Heart right ventricle (tissue), 16 donors: ENCODE data around the gene CYP3A4. TPM values are rescaled to one million over a fixed set of nuclear protein-coding genes. Genes with fewer than 3 reads are reported as not detected.
"Not testable (repeated sequence)": the region's sequence is repeated elsewhere in the genome, so short reads cannot be mapped to it uniquely, and the experiment has no call there.

Experiments used
- ATAC-seq, 8 donors: fragments of 200-7000 bp; cut with Tn5 transposase; one replicate each; pipeline ENCODE4 v1.9.1; 2020; ENCODE audit warnings: mild to moderate bottlenecking in 8 of 8, moderate library complexity in 8 of 8, moderate number of reproducible peaks in 1 of 8
- DNase-seq, 2 donors: peaks; one replicate each; pipeline ENCODE4 v3.0.0-alpha.2; 2020
- H3K27ac ChIP-seq, 10 donors: fragments of 200-600 bp; sonication (generic) in 2 of 10; one replicate each; pipeline versions ENCODE4 v1.5.0 to v1.8.0; 2020 to 2022; ENCODE audit warnings: mild to moderate bottlenecking in 3 of 10
- H3K27me3 ChIP-seq, 7 donors: fragments of 200-600 bp; one replicate each; pipeline ENCODE4 v1.8.0; 2021 to 2022; ENCODE audit warnings: mild to moderate bottlenecking in 2 of 7
- H3K36me3 ChIP-seq, 9 donors: fragments of 200-600 bp; sonication (generic) in 1 of 9; one replicate each; pipeline versions ENCODE4 v1.5.0 to v1.8.0; 2020 to 2022; ENCODE audit warnings: mild to moderate bottlenecking in 2 of 9
- H3K4me1 ChIP-seq, 9 donors: fragments of 200-600 bp; sonication (generic) in 1 of 9; one replicate each; pipeline versions ENCODE4 v1.5.0 to v1.8.0; 2020 to 2022; ENCODE audit warnings: mild to moderate bottlenecking in 4 of 9
- H3K4me3 ChIP-seq, 10 donors: fragments of 200-600 bp; sonication (generic) in 2 of 10; one replicate each; pipeline versions ENCODE4 v1.5.0 to v1.8.0; 2020 to 2022; ENCODE audit warnings: mild to moderate bottlenecking in 7 of 10, moderate library complexity in 2 of 10
- H3K9me3 ChIP-seq, 11 donors: fragments of 200-600 bp in 10 of 11; sonication (generic) in 2 of 11; one replicate each; pipeline versions ENCODE4 v1.5.0 to v1.8.0; 2013 to 2022; ENCODE audit warnings: mild to moderate bottlenecking in 2 of 11, control low read depth in 1 of 11, moderate library complexity in 1 of 11
- WGBS, 2 donors: extraction: QIAGEN DNeasy Blood & Tissue Kit; methylation state at CpG; one replicate each; pipeline ENCODE4 v1.1.7; 2013; ENCODE audit warnings: inconsistent platforms in 1 of 2; 5-methylcytosine and 5-hydroxymethylcytosine counted together
- intact Hi-C, 10 donors: fragments of 100-400 bp; cut with DNase I; formaldehyde crosslinking; loops; one replicate each; pipeline versions ENCODE4 v1.11.1 to v1.14.2; 2022
- polyA plus RNA-seq, 2 donors: library from polyadenylated mRNA; stranded (reverse); fragments of 200-250 nt; gene quantifications; one replicate each; pipeline ENCODE4 v1.2.3, GENCODE V29; 2013
- total RNA-seq, 10 donors: library from RNA; stranded (reverse); fragmentation: NEBNext Ultra II Directional in 3 of 10; extraction: Animal tissue kit (Norgen Biotek cat#: 25700) in 3 of 10; gene quantifications; one replicate each; pipeline versions ENCODE4 v1.2.1 to v1.2.4, GENCODE V29; 2021 to 2023
- TF ChIP-seq, protein P1 (sequence below), 9 donors: fragments of 200-600 bp; sonication (generic) in 2 of 9; IDR thresholded peaks; one replicate each; pipeline versions ENCODE4 v1.5.0 to v1.8.0; 2021 to 2022; ENCODE audit warnings: antibody characterized with exemption in 9 of 9, mild to moderate bottlenecking in 5 of 9, moderate library complexity in 1 of 9
- donor health status: Arrhythmogenic right ventricular cardiomyopathy.
- donor health status: ischemic (EF 13 %, LVEDD 7.1; RV severe dilation, severe dysfunction).
- donor health status: healthy with polysubstance abuse.
- donor health status: DM: no; HTN: yes; CAD: no.
- donor health status: DM: no; HTN: no; CAD: no.
- donor health status: ischemic (EF 25% LVEDD 6.9; RV normal size, moderate dysfunction).
- donor health status: ischemic (EF 25% LVEDD 5.7; RV mildly dilated, moderate dysfunction).
- donor health status: healthy.
- donor health status: DM: yes; HTN: yes; CAD: no.
- donor health status: Ischemic cardiomyopathy.
- donor health status: ischemic (EF 35%, LVEDD 5.7; RV mildly dilated, moderate dysfunction).
- donor health status: nonischemic (EF 11% LVEDD 7.7; RV severe dilation, severe dysfunction).
- donor health status: DM: yes; HTN: yes; CAD: no.
- donor health status: PGD.
- donor health status: ischemic (EF 29% LVEDD 5.4; RV normal size, mild dysfunction).
- donor health status: nonischemic (EF 23%, LVEDD 6.1; RV moderate dilation, normal function).

The CYP3A4 gene
- total and polyA plus RNA-seq, 12 donors, result not detected

DNA sequence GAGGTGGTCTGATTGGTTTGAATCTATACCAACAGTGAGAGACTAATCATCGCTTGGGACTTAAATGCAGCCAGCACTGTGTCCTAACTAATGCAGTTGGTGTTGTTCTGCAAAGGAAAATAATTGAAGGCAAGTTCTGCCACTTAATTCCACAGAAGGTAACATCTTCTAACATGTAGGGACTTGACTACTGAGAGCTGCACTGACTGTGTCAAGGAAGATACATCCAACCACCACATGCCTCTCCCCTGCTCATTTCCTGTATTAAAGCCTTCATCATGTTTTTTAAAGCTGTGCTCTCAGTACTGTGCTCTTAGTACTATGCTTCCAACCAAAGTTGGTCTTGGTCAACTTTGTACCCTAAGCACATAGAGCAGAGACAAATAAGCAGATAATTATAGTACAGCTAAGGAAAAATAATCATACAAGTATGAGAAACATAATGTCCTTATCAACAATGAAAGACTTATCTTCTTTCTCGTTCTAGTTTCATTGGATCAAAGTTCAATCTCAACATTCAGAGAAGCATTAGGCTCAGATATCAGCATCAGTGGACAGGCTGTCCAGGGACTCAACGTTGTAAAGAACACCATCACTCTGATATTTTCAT lies 2.8 kb upstream of the CYP3A4 start:
- no peaks in the 10 kb centered on the region for H3K9me3 ChIP-seq
- H3K4me3 ChIP-seq, result no peak overlapping the region
- no peak for DNase-seq
- H3K27me3 ChIP-seq, result peaks cover 0 to 10% (median 0%) of the 10 kb centered on the region in 7 donors
- intact Hi-C loops, result no loop called here
- H3K27ac ChIP-seq, result no peak overlapping the region
- WGBS, 2 donors, result 59 to 62% methylated on average over 3 of the region's 3 CpGs
- H3K36me3 ChIP-seq, result no peaks in the 10 kb centered on the region
- no peaks in the 10 kb centered on the region for H3K4me1 ChIP-seq
- no peak for ATAC-seq
- TF ChIP-seq, protein P1, sequence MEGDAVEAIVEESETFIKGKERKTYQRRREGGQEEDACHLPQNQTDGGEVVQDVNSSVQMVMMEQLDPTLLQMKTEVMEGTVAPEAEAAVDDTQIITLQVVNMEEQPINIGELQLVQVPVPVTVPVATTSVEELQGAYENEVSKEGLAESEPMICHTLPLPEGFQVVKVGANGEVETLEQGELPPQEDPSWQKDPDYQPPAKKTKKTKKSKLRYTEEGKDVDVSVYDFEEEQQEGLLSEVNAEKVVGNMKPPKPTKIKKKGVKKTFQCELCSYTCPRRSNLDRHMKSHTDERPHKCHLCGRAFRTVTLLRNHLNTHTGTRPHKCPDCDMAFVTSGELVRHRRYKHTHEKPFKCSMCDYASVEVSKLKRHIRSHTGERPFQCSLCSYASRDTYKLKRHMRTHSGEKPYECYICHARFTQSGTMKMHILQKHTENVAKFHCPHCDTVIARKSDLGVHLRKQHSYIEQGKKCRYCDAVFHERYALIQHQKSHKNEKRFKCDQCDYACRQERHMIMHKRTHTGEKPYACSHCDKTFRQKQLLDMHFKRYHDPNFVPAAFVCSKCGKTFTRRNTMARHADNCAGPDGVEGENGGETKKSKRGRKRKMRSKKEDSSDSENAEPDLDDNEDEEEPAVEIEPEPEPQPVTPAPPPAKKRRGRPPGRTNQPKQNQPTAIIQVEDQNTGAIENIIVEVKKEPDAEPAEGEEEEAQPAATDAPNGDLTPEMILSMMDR (IDR thresholded peaks at IDR 0.05), result no peak

DNA sequence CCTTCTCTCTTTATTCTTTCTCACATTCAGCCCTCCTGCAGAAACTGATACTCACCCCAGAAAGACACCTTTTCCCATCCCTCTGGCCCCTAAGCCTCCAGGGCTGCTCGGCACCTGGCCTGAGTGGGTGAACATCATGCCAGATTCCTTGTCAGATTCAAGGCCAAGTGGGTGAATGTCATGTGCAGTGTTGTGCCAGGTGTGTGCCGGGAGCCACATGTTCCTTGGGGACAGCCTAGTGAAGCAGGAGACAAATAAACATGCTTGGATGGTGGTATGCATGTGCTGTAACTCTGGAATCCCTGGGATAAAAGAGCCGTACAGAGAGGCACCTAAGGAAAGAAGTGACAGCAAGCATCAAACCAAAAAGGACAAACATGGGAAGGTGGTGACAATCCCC lies 1.7 kb upstream of the CYP3A4 start:
- DNase-seq, H3K9me3 ChIP-seq, H3K27me3 ChIP-seq, H3K27ac ChIP-seq, H3K4me1 ChIP-seq, ATAC-seq, intact Hi-C loops, H3K36me3 ChIP-seq, H3K4me3 ChIP-seq: not testable (repeated sequence)
- 80 to 81% methylated on average over 3 of the region's 3 CpGs for WGBS, 2 donors

DNA sequence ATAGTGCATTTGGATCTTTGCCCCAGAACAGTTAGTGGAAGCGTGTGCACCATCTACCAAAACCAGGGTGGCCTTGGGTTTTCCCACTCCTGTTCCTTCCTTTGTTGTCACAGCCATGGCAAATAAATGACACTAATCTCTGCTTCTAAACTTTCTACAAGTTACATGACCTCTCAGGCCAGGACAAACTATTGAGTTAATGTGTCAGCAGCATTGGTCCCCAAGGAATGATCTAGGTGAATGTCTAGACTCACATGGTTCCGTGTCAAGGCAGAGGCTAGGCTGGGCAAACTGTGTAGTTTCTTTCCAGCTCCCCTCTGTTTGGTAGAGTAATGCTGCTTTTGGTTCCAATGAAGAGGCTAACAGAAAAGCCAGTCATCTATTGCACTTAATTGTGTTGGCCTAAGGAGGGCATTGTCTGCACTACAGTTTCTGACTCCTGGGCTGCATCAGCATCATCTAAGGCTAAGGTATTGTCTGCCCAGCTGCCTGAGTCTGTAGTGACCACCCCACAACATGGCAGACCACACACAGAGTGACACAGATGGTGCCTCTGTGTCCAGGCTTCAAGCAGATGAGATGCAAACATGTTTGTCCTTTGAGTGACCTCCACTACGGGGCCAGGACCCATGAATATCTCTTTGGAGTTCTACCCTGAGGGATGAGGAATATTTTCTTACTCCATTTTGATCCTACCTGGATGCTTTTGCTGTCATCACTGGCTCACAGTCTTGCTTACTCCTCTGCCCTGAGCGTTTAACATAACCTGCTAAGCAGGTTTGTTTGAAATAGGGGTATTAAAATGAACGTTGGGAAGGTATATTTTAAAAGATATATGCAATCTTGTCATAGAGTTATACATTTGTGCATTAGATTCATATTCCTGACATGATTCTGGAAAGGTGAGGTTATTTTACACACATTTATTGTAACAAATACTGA lies 1.7 kb downstream of the CYP3A4 start:
- no peaks in the 10 kb centered on the region for H3K4me1 ChIP-seq
- DNase-seq, result no peak
- no peaks in the 10 kb centered on the region for H3K36me3 ChIP-seq
- no peaks in the 10 kb centered on the region for H3K9me3 ChIP-seq
- H3K27me3 ChIP-seq, result peaks cover 0 to 10% (median 0%) of the 10 kb centered on the region in 7 donors
- H3K4me3 ChIP-seq, result no peak overlapping the region
- no peak overlapping the region for H3K27ac ChIP-seq
- 71 to 74% methylated on average over 5 of the region's 5 CpGs for WGBS, 2 donors
- no peak for ATAC-seq
- TF ChIP-seq, protein P1 (IDR thresholded peaks at IDR 0.05), result no peak
- intact Hi-C loops, result no loop called here

DNA sequence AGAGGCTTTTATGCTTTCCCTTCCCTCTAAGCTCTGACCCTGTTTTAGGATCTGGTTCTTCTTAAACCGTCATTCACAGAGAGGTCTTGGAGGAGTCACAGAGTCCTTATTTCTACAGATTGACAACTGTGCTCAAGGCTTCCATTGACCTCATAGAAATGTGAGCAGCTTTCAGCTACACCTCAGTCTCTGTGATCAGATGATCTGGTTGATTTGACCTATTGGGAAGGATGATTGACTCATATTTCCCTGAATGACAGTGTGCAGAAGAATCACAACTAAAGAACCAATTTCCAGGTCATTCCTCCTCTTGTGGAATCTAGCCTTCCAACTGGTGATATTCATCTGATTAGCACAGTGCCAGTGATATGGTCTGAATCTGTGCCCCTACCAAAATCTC lies 3.4 kb downstream of the CYP3A4 start:
- Histone ChIP-seq H3K9me3 (peaks cover 0 to 1% (median 0%) of the 10 kb centered on the region in 11 donors), H3K27me3 (peaks cover 0 to 4% (median 0%) of the 10 kb centered on the region in 7 donors), H3K36me3 (no peaks in the 10 kb centered on the region), H3K4me1 (no peaks in the 10 kb centered on the region), H3K27ac (no peak overlapping the region), H3K4me3 (no peak overlapping the region)
- TF ChIP-seq, protein P1 (IDR thresholded peaks at IDR 0.05), result no peak
- DNase-seq (no peak), ATAC-seq (no peak)
- intact Hi-C loops, result loop anchor here in 1 of 10 donors (2.0 kb wide), 1 partner anchor 48 kb away; no protein-coding TSS in a partner anchor
- 73 to 95% methylated on average over 1 of the region's 1 CpG for WGBS, 2 donors
